ENCODE results near the gene BHLHA15. TPM values are rescaled to one million over a fixed set of nuclear protein-coding genes. Genes with fewer than 3 reads are reported as not detected.

Gene BHLHA15
- total and polyA plus RNA-seq, 4 experiments from 2014 or later, result not detected

- no peak for DNase-seq
- Mint-ChIP-seq H3K9me3 (peaks cover 0 to 4% (median 0%) of the 10 kb centered on the region in 8 donors), H3K27me3 (no peaks in the 10 kb centered on the region), H3K36me3 (peaks cover 11 to 12% of the 10 kb centered on the region in 2 donors), H3K4me1 (peaks cover 0 to 12% (median 8%) of the 10 kb centered on the region in 4 donors), H3K4me3 (peak overlapping the region in 7 of 8 donors; percentile 52 to 79 (median 73)), H3K27ac (peak overlapping the region in 1 of 7 donors; percentile 59)
- POLR2A ChIA-PET (ENCODE audit: partially characterized antibody), result interaction anchor here (0.6 to 3.3 kb wide), 4 partner anchors 10 to 71 kb away, joined by 3 to 15 read pairs (median 4); no protein-coding TSS in a partner anchor
- Histone ChIP-seq H3K9me3 (ENCODE audit: control insufficient read depth in 1 of 2, low read length in 2 of 2) (no peaks in the 10 kb centered on the region), H3K4me3 (ENCODE audit: low read length in 2 of 2) (no peak overlapping the region), H3K4me1 (ENCODE audit: insufficient read depth, low read length) (peaks cover 4% of the 10 kb centered on the region), H3K36me3 (ENCODE audit: insufficient read depth, low read length) (peaks cover 3% of the 10 kb centered on the region), H3K27ac (ENCODE audit: low read depth, low read length) (no peak overlapping the region), H3K27me3 (ENCODE audit: insufficient read depth, low read length) (no peaks in the 10 kb centered on the region)
- intact Hi-C loops (cut with micrococcal nuclease), result no loop called here
- CTCF ChIA-PET (ENCODE audit: partially characterized antibody), result no interaction called here
These were observed 665 bp downstream of the BHLHA15 start for GRCh38 chr7:98211676-98212531.

GRCh38 chr7:98212532-98213041, 1.3 kb downstream of the BHLHA15 start:
- no peaks in the 10 kb centered on the region for H3K36me3 ChIP-seq (ENCODE audit: insufficient read depth, low read length)
- no peaks in the 10 kb centered on the region for H3K27me3 ChIP-seq (ENCODE audit: insufficient read depth, low read length)
- H3K4me3 ChIP-seq (ENCODE audit: low read length in 2 of 2), result no peak overlapping the region
- H3K27me3 Mint-ChIP-seq, result no peaks in the 10 kb centered on the region
- peak overlapping the region in 1 of 7 donors; percentile 51 for H3K27ac Mint-ChIP-seq
- peaks cover 4 to 7% of the 10 kb centered on the region in 2 donors for H3K36me3 Mint-ChIP-seq
- no peak for DNase-seq
- peaks cover 0 to 4% (median 0%) of the 10 kb centered on the region in 8 donors for H3K9me3 Mint-ChIP-seq
- H3K4me1 Mint-ChIP-seq, result peaks cover 0 to 12% (median 8%) of the 10 kb centered on the region in 4 donors
- H3K4me3 Mint-ChIP-seq, result peak overlapping the region in 2 of 8 donors; percentile 34 to 54
- H3K4me1 ChIP-seq (ENCODE audit: insufficient read depth, low read length), result peaks cover 4% of the 10 kb centered on the region
- no peak overlapping the region for H3K27ac ChIP-seq (ENCODE audit: low read depth, low read length)
- intact Hi-C loops (cut with micrococcal nuclease), result no loop called here
- H3K9me3 ChIP-seq (ENCODE audit: control insufficient read depth in 1 of 2, low read length in 2 of 2), result no peaks in the 10 kb centered on the region
- ChIA-PET CTCF (ENCODE audit: partially characterized antibody) (no interaction called here), POLR2A (ENCODE audit: partially characterized antibody) (interaction anchor here (1.1 to 3.3 kb wide), 3 partner anchors 11 to 38 kb away, joined by 3 to 15 read pairs (median 4); no protein-coding TSS in a partner anchor)

- Histone ChIP-seq H3K4me1 (ENCODE audit: insufficient read depth, low read length) (peaks cover 4% of the 10 kb centered on the region), H3K36me3 (ENCODE audit: insufficient read depth, low read length) (no peaks in the 10 kb centered on the region), H3K4me3 (ENCODE audit: low read length in 2 of 2) (no peak overlapping the region), H3K27me3 (ENCODE audit: insufficient read depth, low read length) (no peaks in the 10 kb centered on the region), H3K27ac (ENCODE audit: low read depth, low read length) (no peak overlapping the region), H3K9me3 (ENCODE audit: control insufficient read depth in 1 of 2, low read length in 2 of 2) (no peaks in the 10 kb centered on the region)
- Mint-ChIP-seq H3K36me3 (peaks cover 4 to 10% of the 10 kb centered on the region in 2 donors), H3K27ac (peak overlapping the region in 3 of 7 donors; percentile 30 to 81 (median 57)), H3K9me3 (peaks cover 0 to 4% (median 0%) of the 10 kb centered on the region in 8 donors), H3K4me1 (peaks cover 3 to 15% (median 10%) of the 10 kb centered on the region in 4 donors), H3K4me3 (peak overlapping the region in 1 of 8 donors; percentile 17), H3K27me3 (no peaks in the 10 kb centered on the region)
- intact Hi-C loops (cut with micrococcal nuclease), result no loop called here
- no peak for DNase-seq
- CTCF ChIA-PET (ENCODE audit: partially characterized antibody), result no interaction called here
- POLR2A ChIA-PET (ENCODE audit: partially characterized antibody), result interaction anchor here (1.5 to 1.8 kb wide), 3 partner anchors 20 to 38 kb away, joined by 3 to 5 read pairs (median 5); partner anchors contain the start of gene TECPR1
These were observed 2.2 kb downstream of the BHLHA15 start for GRCh38 chr7:98213296-98213887.

- H3K36me3 ChIP-seq (ENCODE audit: insufficient read depth, low read length), result no peaks in the 10 kb centered on the region
- POLR2A ChIA-PET (ENCODE audit: partially characterized antibody), result interaction anchor here (0.6 to 1.8 kb wide), 4 partner anchors 19 to 38 kb away, joined by 3 to 5 read pairs (median 4); partner anchors contain the start of gene TECPR1
- CTCF ChIA-PET (ENCODE audit: partially characterized antibody), result no interaction called here
- intact Hi-C loops (cut with micrococcal nuclease), result no loop called here
- no peaks in the 10 kb centered on the region for H3K27me3 Mint-ChIP-seq
- peaks cover 0 to 4% (median 0%) of the 10 kb centered on the region in 8 donors for H3K9me3 Mint-ChIP-seq
- DNase-seq, result no peak
- H3K4me3 Mint-ChIP-seq, result no peak overlapping the region
- no peak overlapping the region for H3K4me3 ChIP-seq (ENCODE audit: low read length in 2 of 2)
- H3K4me1 Mint-ChIP-seq, result peaks cover 9 to 23% (median 17%) of the 10 kb centered on the region in 4 donors
- no peaks in the 10 kb centered on the region for H3K27me3 ChIP-seq (ENCODE audit: insufficient read depth, low read length)
- H3K36me3 Mint-ChIP-seq, result peaks cover 5 to 18% of the 10 kb centered on the region in 2 donors
- no peak overlapping the region for H3K27ac ChIP-seq (ENCODE audit: low read depth, low read length)
- peak overlapping the region in 2 of 7 donors; percentile 57 to 68 for H3K27ac Mint-ChIP-seq
- no peaks in the 10 kb centered on the region for H3K9me3 ChIP-seq (ENCODE audit: control insufficient read depth in 1 of 2, low read length in 2 of 2)
- peaks cover 4% of the 10 kb centered on the region for H3K4me1 ChIP-seq (ENCODE audit: insufficient read depth, low read length)
These were observed 2.9 kb downstream of the BHLHA15 start for GRCh38 chr7:98213888-98214810.

- H3K4me1 Mint-ChIP-seq, result peaks cover 13 to 22% (median 16%) of the 10 kb centered on the region in 4 donors
- intact Hi-C loops (cut with micrococcal nuclease), result no loop called here
These were observed 3.6 kb downstream of the BHLHA15 start for GRCh38 chr7:98214811-98215321.

More at GRCh38 chr7:98214811-98215321, 3.6 kb downstream of the BHLHA15 start:
- no peak for DNase-seq
- Histone ChIP-seq H3K27ac (ENCODE audit: low read depth, low read length) (no peak overlapping the region), H3K9me3 (ENCODE audit: control insufficient read depth in 1 of 2, low read length in 2 of 2) (no peaks in the 10 kb centered on the region), H3K4me3 (ENCODE audit: low read length in 2 of 2) (no peak overlapping the region), H3K4me1 (ENCODE audit: insufficient read depth, low read length) (peaks cover 4% of the 10 kb centered on the region), H3K27me3 (ENCODE audit: insufficient read depth, low read length) (no peaks in the 10 kb centered on the region), H3K36me3 (ENCODE audit: insufficient read depth, low read length) (no peaks in the 10 kb centered on the region)
- H3K27ac Mint-ChIP-seq, result no peak overlapping the region
- no peaks in the 10 kb centered on the region for H3K27me3 Mint-ChIP-seq
- CTCF ChIA-PET (ENCODE audit: partially characterized antibody), result no interaction called here
- no peak overlapping the region for H3K4me3 Mint-ChIP-seq
- POLR2A ChIA-PET (ENCODE audit: partially characterized antibody), result interaction anchor here (0.7 to 1.8 kb wide), 4 partner anchors 12 to 37 kb away, joined by 3 to 5 read pairs (median 4); partner anchors contain the start of gene TECPR1
- H3K9me3 Mint-ChIP-seq, result peaks cover 0 to 3% (median 0%) of the 10 kb centered on the region in 8 donors
- peaks cover 10 to 23% of the 10 kb centered on the region in 2 donors for H3K36me3 Mint-ChIP-seq

Data from CD4-positive, alpha-beta memory T cell (primary cell).